Tongue (tissue), 2 donors: ENCODE measurements around the gene NRTN. TPM values are rescaled to one million over a fixed set of nuclear protein-coding genes. Genes with fewer than 3 reads are reported as not detected.

Experiments used
- DNase-seq: peaks from one replicate; pipeline ENCODE4 v3.0.0-alpha.2; 2015
- total RNA-seq: library from RNA; depleted of rRNA; stranded (reverse); fragments of >200 nt; gene quantifications from one replicate; pipeline ENCODE4 v1.2.3, GENCODE V29; 2014

Gene NRTN
- total RNA-seq, 1 donor from 2014 or later: not detected

DNA sequence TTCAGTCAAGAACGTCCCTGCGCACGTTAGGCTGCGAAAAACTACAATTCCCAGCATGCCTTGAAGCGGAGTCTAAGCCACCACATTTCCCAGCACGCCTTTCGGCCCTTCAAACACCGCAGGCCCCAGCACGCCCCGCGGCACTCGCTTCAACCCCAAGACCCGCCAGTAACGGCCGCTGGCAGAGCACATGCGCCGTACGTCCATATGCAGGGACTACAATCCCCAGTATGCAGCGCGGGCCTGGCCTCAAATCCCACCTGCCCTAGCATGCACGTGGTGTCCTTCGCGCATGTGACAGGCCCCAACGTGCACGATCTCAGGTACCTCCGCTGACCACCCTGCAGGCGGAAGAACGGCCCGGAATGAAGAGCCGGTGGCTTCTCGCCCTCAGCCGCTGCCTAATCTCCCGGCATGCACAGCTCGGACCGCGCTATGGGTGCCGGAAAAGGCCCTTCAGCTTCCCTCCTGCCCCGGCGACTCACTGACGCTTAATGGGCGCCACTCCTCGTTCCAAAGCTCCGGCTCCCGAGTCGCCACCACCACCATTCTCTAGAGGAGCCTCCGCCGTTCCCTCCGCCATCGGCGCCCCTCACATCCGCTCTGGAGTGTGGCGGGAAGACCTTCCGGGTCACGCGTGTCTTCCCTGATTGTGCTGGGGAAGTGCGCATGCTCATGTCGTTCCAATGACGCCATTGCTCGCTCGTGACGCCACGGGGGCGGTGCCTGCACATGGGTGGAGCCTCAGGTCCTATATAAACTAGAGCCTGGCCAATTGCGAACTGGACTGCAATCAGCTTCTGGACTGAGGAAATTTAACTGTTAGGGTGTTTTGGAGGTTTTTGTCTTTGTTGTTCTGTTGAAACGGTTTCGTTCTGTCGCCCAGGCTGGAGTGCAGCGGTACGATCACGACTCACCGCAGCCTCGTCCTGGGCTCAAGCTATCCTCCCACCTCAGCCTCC, 14.0 kb upstream of the NRTN start, which contains the start of gene DUS3L:
Gene DUS3L, minus strand, starts transcription at position 605 of the 962 bp plus-strand sequence. Its CDS starts 22 bp downstream, at position 583.
- peak; percentile 99 for DNase-seq

DNA sequence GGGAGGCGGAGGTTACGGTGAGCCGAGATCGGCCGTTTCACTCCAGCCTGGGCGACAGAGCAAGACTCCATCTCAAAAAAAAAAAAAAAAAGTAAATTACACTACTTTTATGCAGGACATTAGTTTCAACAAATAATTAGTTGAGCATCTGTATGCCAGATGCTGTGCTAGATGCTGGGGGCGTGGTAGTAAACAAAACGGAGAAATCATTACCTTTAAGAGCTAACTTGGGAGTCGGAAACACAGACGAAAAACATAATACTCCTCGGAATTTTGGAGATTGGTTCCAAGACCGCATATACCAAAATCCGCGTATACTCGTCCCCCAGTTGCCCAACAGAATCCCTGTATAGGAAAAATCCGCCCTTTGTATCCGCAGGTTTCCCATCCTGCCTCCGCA, 12.6 kb upstream of the NRTN start:
- DNase-seq: no peak

DNA sequence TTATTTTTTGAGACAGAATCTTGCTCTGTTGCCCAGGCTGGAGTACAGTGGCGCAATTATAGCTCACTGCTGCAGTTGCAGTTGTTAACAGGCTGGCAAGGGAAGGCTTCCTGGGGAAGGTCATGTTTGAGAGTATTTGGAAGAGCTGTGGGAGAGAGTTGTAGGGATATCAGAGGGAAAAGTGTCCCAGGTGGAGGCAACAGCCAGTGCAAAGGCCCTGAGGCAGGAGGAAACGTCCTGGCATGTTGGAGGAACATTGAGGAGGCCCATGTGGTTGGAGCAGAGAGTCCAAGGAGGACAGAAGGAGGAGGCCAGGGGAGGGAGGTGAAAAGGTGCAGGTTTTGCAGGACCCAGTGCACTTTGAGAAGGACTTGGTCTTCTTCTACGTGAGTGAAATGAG, 11.7 kb upstream of the NRTN start:
- DNase-seq: no peak

DNA sequence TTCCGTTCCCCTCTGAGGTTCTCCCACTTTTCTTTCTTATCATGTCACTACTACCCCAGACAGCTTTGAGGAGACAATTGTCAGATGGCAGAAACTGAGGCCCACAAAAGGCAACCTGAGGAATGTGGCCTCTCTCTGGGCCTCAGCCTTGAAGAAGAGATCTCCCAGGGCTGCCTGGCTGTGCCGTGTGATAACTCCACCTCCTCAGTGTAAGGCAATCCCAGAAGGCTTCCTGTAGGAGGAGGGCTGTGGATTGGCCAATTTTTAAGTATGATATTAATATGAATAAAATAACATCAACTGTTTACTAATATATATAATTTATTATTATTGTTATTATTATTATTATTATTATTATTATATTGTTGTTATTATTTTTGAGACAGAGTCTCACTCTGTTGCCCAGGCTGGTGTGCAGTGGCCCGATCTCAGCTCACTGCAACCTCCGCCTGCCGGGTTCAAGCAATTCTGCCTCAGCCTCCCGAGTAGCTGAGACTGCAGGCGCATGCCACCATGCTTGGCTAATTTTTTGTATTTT, 9.4 kb upstream of the NRTN start:
- no peak for DNase-seq

DNA sequence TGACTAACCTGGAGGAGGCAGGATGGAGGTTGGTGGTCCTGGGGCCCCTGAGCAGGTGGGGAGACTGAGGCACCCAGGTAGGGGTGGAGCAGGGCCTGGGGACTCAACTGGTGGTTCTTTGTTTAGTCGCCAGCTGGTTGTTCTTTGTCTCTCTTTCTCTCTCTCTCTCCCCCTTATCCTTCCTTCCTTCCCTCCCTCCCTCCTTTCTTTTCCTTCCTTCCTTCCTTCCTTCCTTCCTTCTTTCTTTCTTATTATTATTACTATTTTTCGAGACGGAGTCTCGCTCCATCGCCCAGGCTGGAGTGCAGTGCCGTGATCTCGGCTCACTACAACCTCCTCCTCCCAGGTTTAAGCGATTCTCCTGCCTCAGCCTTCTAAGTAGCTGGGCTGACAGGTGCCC, 6.6 kb upstream of the NRTN start:
- no peak for DNase-seq

DNA sequence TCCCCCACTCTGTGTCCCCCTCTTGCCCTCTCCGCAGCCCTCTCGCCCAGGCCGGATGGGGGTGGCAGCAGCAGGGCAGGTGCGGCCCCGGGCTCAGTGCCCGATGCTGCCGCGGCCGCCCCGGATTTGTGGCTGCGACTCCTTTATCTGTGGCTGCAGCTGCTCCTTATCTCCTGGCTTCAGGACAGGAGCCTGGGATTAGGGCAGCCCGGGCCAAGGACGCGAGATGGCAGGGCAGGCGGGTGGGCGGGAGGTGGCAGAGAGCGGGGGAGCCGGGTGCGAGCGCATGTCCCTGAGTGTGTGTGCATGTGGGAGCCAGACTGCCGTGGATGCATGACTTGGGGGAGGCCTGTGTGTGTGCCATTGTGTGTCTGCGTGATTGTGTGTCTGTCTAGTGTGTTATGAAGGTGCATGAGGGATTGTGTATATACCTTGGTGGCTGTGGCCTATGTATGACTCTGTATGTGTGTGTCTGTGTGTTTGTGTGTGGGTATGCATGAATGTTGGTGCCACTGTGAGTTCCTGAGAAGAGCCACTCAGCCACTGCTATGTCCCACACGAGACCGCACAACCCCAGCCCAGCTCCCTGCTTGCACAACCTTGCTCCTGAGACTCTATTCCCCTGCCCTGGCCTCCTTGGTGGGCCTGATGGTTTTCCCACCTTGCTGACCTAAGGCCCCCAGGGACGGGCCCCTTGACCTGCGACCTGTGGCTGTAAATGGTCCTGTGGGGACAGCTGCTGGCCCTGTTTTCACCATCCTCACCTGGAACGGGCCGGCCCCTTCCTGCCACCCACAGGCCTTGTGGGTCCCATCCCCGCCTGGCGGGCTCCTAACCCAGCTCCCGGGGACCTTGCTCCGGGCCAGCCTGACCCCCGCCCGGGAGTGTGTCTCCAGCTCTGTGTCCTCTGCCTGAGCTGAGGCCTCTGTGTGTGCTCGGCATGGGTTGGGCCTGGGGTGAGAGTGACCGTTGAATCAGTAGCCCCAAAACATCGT, 5.3 kb upstream of the NRTN start:
- peak; percentile 67 for DNase-seq

DNA sequence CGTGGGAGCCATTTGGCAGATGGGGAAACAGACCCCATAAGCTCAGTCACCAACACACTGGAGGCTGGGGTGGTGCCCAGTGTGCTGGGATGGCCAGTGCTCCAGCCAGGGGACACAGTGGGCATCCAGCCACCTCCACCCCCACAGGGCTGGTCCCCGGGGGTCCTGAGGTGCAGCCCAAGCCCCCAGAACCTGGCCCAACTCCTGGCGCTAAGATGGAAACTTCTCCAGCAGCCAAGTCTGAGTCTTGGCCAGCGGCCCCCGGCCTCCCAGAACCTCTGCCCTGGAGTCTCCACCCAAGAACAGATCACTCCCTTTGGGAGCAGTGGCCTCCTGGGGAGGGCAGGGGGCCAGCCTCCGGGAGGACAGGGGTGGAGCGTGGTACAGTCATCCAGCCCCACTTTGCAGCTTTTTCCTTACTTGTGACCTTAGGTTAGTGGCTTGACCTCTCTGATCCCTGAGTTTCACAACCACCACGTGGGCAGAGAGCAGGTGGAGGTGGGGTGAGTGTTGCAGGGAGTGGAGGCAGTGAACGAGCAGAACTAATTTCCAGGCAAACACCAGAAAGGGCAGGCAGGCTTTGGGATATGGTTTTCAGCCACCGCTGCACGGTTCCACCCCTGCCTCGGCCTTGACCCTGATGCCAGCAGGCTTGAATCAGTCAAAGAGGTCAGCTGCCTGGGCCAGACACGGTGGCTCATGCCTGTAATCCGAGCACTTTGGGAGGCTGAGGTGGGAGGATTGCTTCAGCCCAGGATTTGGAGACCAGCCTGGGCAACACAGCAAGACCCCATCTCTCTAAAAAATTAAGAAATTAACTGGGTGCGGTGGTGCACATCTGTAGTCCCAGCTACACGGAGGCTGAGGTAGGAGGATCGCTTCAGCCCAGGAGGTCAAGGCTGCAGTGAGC, 4.3 kb upstream of the NRTN start:
- DNase-seq: no peak

DNA sequence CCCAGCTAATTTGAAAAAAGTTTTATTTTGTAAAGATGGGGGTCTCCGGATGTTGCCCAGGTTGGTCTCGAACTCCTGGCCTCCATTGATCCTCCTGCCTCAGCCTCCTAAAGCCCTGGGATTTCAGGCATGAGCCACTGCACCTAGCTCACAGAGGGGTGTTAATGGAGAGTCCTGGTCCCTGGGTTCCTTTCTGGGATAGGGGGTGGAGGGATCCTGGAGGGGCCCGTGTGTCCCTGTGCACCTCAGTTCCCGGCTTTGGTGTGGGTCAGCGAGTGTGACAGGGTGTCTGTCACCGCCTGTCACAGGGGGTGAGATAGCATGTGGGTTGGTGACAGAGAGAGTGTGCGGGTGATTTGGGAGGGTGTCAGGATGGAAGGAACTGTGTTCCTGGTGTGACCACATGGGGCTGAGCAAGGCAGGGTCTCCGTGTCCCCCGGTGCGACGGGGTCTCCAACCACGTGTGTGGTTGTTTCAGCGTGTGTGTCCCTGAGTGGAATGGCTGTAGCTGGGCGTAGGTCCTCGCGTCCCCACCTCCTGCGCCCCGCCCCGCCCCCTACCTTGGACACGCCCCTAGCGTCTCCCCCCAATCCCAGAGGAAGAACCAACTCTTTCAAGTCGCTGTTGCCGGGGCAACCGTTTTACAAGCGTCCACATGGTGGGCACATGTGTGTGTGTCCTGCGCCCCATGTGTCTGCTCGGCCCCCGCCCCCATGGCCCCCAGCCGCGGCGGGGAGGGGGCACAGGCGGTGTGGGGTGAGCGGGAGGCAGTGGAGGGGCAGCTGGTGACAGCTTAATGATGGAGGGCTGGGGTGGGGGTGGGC, 2.9 kb upstream of the NRTN start:
- peak; percentile 73 for DNase-seq

DNA sequence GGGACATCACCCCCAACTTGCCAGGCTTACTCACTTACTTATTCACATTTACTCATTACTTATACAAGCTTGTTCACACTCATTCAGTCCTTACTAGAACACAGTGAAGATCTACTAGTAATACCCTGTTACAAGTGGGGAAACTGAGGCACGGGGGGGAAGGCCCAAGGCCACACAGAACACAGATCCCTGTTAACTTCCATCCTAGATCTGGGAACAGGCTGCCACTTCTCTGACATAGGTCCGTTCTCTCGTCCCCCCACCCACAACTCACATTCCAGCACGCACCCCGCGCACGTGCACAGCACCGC, 1.5 kb upstream of the NRTN start:
- no peak for DNase-seq

DNA sequence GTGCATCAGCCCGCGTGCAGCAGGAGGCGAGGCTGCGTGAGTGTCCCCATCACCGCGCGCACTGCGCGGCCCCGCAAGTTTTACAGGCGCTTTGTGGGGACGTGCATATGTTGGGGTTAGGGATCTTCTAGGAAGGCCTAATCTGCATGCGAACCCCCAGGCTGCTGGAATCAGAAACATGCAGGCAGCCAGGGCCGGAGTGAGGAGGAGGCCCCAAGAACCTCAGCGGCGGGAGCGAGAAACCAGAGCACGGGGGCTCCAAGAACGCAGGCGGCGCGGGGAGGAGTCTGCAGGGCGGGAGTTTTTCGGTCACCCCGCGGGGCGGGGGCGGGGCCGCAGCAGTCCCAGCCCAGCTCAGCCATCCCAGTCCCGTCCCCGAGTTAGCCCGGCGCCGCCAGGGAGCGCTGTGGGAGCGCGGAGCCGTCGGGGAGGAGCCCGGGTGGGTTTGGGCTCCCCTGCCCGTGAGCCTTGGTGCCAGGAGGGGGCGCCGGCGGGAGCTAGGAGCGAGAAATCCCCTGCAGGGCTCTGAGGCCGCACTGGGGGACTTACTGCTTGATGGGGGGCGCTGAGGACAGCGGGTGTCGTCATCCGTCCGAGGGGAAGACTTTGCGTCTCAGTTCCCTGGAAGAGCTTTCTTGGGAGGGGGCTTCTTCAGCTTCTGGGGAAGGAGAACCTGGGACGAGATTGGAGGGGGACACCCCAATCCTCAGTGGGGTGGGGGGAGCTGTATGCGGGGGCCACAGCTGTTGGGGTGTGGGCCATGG, 933 bp upstream of the NRTN start:
- peak; percentile 95 for DNase-seq

DNA sequence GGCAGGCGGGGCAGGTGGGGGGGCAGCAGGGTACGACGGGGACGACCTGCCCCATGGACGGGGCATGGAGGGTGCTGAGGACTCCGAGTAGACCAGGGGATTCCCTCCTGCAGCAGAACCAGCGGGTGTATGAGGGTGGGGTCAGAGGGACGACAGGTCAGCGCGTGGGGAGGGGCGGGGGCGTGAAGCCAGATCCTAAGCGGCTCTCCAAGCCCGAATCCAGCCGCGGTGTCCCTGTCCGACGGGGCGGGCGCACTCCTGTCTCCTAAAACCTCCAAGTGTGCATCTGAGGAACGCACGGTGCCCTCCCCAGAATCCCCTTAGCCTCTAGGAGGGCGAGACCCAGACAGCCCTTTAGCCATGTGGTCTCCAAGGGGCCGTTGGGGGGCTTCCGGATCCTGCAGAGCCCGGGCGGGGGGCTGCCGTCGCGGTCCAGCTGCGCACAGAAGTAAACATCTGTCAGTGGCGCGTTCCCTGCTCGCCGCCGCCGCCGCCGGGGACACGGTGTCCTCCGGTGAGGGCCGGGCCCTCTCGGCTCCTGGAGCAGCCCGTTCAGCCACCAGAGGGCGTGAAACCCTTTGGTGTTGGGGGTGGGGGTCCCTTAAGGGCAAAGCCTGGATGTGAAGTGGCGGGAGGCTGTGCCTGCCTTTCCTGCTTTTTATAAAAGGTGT, 730 bp downstream of the NRTN start:
- DNase-seq: peak; percentile 80

DNA sequence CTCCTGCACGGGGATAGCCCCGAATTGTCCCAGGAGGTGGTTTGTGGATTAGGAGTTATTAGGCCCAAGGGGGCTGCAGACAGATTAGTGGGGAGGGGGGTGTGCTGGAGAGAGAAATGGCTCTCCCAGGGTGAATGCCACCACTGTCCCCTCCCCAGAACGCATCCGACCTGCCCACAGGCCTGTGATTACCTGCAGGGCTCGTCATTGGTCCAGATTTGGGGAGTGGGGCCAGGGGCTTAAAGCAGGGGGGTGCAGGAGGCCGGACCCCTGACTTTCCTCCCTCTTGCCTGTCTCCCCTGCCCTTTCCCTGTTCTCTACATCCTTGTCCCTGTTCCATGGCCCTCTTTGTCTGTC, 1.2 kb downstream of the NRTN start:
- no peak for DNase-seq

DNA sequence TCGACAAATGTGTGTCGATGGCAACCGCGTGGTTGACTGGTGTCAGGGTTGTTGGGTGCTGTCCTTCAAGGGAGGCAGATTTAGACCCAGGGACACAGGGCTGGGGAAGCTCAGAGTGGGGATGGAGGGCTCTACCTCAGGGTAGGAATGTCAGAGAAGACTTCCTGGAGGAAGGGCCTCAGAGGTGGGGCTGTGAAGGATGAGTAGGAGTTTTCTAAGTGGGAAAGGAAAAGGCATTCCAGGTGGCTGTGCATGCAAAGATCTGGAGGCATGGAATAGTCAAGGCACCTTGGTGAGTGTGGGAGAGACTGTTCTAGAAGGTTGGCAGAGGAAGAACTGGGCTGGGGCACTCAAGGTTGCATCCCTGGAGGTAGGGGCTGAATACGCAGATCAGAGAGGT, 2.0 kb downstream of the NRTN start:
- DNase-seq: no peak

DNA sequence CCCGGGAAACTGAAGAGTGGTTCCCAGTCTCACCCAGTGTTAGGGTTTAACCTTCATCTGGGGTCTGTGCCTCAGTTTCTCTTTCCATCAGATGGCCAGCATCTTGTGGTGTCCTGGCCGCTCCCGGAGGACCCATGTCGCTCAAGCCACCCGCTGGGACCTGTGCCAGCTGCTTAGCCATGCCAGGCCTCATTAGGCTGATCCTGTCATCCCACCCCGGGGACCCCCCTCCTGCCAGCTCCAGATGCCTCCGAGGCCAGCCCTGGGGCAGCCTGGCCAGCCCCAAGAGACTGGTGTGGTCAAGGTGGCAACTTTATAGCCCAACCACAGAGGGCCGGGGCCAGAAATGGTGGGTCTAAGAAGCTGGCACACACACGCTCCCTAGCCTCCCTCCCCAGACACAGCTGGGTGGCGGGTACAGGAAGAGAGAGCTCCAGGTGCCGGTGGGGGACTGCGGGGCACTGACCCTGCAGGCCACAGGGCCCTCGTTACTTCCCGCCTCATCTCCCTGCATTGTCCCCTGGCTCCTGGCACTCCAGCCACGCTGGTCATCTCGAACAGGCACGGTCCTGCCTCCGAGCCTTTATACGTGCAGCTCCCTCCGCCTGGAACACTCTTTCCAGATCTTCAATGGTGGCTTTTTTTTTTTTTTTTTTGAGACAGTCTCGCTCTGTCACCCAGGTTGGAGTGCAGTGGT, 3.4 kb downstream of the NRTN start:
- DNase-seq: no peak

DNA sequence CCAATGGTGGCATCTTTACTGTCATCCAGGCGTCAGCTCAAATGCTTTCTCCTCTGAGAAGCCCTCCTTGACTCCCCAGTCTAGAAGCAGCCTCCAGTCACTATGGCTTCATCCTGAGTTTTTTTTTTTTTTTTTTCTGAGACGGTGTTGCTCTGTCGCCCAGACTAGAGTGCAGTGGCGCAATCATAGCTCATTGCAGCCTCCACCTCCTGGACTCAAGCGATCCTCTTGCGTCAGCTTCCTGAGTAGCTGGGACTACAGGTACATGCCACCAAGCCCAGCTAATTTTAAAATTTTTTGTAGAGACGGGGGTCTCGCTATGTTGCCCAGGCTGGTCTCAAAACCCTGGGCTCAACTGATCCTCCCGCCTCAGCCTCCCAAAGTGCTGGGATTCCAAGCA, 4.2 kb downstream of the NRTN start:
- no peak for DNase-seq

DNA sequence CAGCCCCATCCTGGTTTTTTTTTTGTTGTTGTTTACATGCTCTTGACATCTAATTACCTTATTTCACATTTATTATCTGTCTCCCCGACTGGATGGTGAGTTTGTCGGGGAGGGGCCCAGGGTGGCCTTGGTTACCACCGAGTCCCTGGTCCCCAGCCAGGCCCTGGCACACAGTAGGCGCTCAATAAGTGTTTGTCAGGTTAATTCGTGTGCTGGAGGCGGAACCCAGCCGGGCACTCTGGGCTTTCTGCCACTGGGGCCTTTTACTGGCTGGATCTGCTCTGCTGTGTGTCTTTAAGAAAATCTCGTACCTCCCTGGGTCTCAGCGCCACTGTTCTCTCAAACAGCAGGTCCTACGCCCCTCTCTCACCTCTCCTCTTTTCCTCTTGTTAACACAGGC, 4.6 kb downstream of the NRTN start:
- no peak for DNase-seq

DNA sequence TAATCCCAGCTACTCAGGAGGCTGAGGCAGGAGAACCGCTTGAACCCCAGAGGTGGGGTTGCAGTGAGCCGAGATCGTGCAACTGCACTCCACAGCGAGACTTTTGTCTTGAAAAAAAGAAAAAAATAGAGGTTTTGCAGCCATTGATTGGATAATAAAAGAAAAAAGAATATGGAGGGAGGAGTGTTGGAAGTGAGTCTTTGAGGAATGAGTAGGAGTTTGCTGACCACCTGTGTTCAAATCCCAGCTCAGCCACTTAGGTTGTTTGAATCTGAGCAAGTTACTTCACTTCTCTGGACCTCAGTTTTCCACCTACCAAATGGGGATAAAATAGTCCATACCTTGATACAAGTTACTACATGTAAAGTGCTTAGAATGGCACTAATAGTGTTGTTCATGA, 6.2 kb downstream of the NRTN start:
- no peak for DNase-seq

DNA sequence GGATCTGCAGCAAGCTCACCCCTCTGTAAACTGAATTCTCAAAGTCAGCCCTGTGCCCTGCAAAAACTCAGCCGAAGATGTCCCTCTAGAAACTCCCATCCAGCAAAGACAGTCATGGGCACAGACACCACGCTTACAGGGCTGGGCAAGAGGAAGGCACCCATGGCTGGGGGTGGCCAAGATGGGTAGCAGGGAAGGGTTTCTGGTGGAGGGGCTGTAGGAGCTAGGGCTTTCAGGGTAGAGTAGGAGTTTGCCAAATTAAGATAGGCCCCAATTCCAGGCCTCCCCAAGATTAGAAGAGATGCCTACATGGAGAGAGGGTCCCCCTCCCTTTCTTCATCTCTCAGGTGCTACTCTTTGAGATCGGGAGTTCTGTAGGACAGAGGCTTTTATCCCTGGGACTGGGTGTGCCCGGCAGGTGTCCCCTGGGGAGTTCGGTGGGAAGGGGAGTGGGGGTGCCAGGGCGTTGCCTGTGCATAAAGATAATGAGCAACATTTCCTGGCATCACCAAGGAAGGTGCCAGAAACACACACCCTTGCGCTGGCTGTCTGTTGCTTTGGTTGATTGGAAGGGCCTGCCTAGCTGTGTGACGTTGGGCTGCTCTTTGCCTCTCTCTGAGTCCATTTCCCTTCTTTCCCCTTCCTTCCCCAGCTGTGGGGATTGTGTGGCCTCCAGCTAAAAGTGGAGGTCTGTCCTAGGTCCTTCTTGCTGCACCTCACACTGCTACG, 9.4 kb downstream of the NRTN start:
- DNase-seq: no peak
